ENCODE measurements around the gene LRRC9.
A peak's percentile ranks its signal among the peaks of the same experiment; 100 is the strongest.
"Not testable (repeated sequence)": the region's sequence is repeated elsewhere in the genome, so short reads cannot be mapped to it uniquely, and the experiment has no call there.

Gene LRRC9

DNA sequence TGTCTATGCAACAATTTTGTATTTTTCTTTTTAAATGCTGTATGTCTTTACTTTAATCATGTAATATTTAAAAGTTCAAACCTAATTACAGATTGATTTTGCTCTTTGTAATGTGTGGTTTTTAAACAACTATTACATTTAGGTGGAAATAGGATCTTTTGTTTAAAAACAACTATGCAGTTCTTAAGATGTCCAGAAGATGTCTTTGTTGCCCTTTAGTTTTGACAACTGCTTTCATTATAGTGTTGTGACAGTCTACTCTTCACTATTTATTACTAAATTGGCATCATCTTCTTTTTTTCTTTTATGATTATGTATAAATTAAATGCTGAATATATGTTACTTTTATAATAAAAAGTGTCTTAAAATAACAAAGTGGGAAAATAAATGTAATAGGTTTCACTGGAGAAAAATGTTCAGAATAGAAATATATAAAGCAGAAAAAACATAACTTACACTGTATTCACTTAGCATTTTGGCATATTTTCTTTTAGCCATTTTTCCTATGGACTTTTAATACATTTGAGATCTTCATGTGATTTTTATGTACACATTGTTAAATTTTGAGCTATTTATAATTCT, 144.6 kb downstream of the LRRC9 start:
- peak in 1 of 2 experiments; percentile 9 for DNase-seq (ENCODE audit: low read depth in 2 of 2)

- DNase-seq (ENCODE audit: low read depth in 2 of 2): no peak
Measured at GRCh38 chr14:60067882-60068281, 147.9 kb downstream of the LRRC9 start.

DNA sequence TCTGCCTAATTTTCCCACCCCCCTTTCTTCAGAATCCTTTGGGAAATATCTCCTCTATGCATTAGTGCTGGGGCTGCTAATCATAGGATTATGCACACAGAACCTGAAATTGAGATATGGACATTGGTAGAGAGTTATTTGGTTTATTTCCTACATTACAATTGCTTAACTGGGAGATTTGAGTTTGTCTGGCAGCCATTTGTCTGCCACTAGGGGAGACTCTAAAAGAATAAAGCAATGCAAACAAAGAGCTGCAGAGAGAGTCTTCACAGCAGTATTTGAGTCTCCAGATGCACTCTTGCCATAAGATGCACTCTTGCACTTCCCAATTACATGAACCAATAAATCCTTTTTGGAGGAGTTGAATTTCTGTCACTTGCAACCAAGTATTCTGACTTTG, 159.8 kb downstream of the LRRC9 start:
- no peak for DNase-seq (ENCODE audit: low read depth in 2 of 2)

- no peak for DNase-seq (ENCODE audit: low read depth in 2 of 2)
Measured at GRCh38 chr14:60085085-60085484, 165.1 kb downstream of the LRRC9 start.

- no peak for DNase-seq (ENCODE audit: low read depth in 2 of 2)
Measured at GRCh38 chr14:60085693-60086092, 165.7 kb downstream of the LRRC9 start.

- DNase-seq (ENCODE audit: low read depth in 2 of 2): no peak
Measured at GRCh38 chr14:60087668-60088067, 167.7 kb downstream of the LRRC9 start.

DNA sequence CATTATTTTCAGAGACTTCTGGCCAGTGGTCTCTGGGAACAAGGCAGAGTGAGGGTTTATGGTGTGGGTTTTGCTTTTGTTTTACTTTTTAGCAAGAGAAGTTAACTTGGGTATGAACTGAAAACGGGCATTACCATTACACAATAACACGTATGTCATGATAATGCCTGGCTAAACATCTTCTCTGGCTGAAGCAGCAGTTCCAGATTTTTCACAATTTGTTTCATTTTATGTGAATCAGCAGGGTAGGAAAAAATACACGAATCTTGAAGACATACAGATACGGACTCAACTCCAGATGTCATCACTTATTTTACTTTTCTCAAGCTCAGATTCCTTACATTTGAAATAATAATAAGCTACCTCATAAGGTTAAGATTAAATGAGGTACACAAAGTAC, 169.3 kb downstream of the LRRC9 start:
- DNase-seq (ENCODE audit: low read depth in 2 of 2): no peak

DNA sequence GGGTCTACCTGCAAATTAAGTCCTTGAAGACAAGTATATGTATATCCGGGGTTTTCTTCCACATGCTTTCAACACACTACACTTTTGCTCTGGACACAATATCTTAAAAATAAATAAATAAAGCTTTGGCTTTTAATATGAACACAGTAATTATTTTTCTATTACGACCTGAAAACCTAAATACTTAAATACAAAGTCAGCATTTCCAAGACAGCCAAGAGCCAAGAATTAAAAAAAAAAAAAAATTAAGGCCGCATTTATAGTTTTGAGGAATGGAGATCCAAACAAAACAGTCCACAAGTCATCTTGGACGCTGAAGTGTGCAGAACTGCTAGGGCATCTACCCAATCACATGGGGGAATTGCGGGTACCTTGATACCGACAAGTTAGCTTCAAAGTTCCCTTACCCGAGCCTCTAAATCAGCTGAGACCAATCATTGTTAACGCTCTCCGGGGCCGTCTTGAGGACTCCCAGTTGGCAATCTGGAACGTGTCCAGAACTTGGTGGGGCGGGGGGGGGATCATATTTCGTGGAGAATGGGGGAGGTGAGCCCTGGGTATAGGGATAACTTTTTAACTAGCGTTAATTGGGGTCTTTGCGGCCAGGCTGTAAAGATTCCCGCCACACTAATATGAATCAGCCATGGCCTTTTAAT, 171.0 kb downstream of the LRRC9 start:
- DNase-seq (ENCODE audit: low read depth in 2 of 2): no peak

DNA sequence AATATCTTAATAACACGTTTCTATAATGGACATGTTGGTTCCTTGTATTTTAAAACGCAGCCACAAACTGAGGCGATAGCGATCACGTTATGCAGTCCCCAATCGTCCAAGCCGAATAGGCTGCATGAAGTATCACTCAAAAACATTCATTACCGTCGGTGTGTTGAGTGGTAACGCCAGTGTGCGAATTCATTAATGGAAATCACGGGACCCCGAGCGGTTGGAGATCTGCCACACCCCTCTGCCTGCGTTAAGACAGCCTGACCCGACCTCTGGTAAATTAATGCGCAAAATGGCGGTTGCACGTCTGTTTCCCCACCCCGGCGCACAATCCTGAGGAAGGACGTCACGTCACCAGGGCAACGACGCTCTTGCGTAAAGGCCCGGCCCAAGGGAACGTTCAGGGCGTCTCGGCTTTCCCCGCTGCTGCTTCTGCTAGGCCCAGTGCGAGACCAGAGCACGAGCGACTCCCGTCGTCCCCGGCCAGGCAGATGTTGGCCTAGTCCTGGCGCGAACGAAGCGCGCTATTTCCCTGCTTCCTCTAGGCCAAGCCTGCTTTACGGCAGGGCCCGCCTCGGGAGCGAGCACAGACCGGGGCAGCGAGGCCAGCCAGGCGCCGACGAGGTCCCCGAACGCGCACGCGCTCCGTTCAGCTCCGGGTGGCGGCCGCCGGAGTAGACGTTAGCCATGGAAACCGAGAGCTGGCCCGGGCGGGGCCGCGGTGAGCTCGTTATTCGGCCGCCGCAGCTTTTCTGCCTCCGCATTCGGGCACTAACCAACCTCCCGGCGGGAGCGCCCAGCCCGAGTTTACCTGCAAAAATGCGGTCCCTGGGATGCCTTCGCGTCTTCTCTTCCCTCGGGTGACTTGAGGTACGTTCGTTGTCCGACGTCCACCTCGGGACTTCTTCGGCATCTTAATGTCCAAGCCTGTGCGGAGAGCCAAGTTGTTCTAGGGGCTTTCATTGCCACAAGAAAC, 171.9 kb downstream of the LRRC9 start, which contains the start of gene PCNX4:
Gene PCNX4 (plus strand): TSS at position 374 of the 976 bp plus-strand sequence. CDS start 15,716 bp downstream, outside the sequence.
- peak; percentile 96 to 97 for DNase-seq (ENCODE audit: low read depth in 2 of 2)

DNA sequence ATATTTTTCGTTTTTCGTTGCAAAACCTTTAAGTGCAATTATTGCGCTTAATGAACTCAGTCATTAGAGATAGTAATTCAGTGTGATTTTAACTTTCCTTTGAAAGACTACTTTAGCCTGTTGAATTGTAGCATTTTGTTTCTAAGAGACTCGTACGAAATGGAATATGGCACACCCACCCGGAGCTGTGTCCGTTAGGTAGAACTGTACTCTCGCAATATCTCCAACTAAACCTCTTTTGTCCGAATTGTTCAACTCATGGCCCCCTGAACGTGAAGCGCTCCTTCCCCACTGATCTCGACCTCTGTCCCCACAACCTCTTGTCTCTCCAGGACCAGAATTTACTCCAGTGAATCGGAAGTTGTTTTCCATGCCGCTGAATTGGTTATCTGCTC, 172.6 kb downstream of the LRRC9 start:
- DNase-seq (ENCODE audit: low read depth in 2 of 2): no peak

DNA sequence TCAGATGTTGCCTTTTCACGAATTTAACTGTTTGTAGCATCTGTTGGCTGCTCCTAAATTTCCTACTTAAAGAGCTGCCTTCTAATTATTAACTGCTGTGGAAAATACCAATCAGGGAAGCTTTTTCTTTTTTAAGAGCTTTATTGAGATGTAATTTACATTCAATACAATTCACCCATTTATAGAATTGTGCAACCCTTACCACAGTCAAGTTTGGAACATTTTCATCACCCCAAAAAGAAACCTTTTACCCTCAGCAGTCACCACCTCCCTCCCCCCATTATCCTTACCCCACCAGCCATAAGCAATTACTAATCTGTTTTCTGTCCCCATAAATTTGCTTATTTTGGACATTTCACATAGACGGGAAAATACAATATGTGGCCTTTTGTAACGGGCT, 173.1 kb downstream of the LRRC9 start:
- no peak for DNase-seq (ENCODE audit: low read depth in 2 of 2)

DNA sequence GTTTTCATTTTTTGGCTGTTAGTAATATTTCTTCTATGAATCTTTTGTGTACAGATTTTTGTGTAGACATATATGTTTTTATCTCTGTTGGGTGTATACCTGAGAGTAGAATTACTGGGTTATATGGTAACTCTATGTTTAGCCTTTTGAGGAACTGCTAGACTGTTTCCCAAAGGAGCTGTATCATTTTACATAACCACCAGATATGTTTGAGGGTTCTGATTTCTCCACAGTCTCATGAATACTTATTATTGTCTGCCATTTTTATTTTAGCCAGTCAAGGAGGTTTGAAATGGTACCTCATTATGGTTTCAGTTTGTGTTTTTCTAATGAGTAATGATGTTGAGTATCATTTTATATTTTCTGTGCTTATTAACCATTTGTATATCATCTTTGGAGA, 173.7 kb downstream of the LRRC9 start:
- no peak for DNase-seq (ENCODE audit: low read depth in 2 of 2)

DNA sequence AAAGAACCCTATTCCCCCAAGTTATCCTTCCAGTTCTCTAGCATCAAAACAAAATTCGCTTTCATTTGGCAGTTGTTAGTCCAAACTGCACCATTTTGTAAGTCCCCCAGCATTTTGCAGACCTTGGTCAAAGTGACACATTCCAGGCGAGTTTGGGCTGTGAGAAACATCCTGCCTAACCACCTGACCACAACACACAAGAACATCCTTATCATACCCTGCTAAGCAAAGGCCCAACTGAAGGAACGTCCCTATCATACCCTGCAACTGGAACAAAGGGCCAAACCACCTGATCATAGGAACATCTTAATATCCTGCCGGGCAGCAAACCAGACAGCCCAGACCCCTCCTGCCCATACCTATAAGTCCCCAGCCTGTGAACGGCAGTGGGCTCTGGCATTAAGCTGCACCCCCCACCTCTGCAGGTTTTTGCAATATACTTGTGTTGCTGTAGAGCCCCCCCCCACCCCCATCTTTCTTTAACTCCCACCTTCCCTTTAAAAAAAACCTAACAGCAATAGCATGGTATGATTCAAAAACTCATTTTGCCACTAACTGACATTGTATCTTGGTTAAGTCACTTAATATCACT, 174.5 kb downstream of the LRRC9 start:
- DNase-seq (ENCODE audit: low read depth in 2 of 2): no peak

- DNase-seq (ENCODE audit: low read depth in 2 of 2): no peak
Measured at GRCh38 chr14:60095231-60095630, 175.3 kb downstream of the LRRC9 start.

GRCh38 chr14:60095781-60096450, 176.0 kb downstream of the LRRC9 start:
- no peak for DNase-seq (ENCODE audit: low read depth in 2 of 2)

DNA sequence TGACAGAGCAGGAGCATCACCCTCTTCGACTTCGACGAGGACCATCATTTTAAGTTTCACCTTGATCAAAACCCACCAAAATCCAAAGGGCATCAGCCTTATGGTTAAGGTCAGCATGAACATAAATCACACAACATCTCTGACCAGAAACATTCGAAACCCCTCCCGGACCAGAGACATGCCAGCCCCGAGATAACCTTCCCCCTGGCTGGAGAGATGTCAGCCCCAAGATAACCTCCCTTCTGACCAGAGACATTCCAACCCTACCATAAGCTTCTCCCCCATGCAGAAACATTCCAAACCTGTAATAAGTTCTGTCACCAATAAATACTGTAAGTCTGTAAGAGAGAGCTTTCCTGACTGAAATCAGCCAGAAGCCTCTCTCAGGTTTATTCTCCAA, 178.0 kb downstream of the LRRC9 start:
- DNase-seq (ENCODE audit: low read depth in 2 of 2): no peak

GRCh38 chr14:60099855-60100254, 179.9 kb downstream of the LRRC9 start:
- not testable (repeated sequence) for DNase-seq (ENCODE audit: low read depth in 2 of 2)

GRCh38 chr14:60101786-60102185, 181.8 kb downstream of the LRRC9 start:
- no peak for DNase-seq (ENCODE audit: low read depth in 2 of 2)

GRCh38 chr14:60102389-60102788, 182.4 kb downstream of the LRRC9 start:
- peak; percentile 90 to 91 for DNase-seq (ENCODE audit: low read depth in 2 of 2)

- no peak for DNase-seq (ENCODE audit: low read depth in 2 of 2)
Measured at GRCh38 chr14:60106339-60106738, 186.4 kb downstream of the LRRC9 start.

DNA sequence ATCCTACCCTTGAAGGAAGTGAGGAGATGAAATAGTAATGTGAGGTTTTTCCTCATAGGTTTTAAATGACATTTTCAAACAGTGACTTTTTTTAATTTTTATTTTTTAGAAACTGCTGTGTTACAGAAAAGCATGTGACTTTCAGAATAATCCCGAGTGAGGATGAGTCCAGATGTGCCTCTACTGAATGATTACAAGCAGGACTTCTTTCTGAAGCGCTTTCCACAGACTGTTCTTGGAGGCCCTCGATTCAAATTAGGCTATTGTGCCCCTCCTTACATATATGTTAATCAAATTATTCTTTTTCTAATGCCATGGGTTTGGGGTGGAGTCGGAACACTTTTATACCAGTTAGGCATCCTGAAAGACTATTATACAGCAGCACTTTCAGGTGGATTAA, 187.5 kb downstream of the LRRC9 start:
- DNase-seq (ENCODE audit: low read depth in 2 of 2): no peak

- DNase-seq (ENCODE audit: low read depth in 2 of 2): no peak
Measured at GRCh38 chr14:60111732-60112131, 191.8 kb downstream of the LRRC9 start.

Data from fibroblast of skin of left biceps (primary cell).